Stimulated activated naive B cell treated with anti-CD40 and anti-IgM and Interleukin-4, amounts not matched to agents 10 μg/mL and 1 μg/mL and 100 μg/mL, for 72 hours (primary cell): ENCODE results near the gene CHD1L.
"Not testable (repeated sequence)": the region's sequence is repeated elsewhere in the genome, so short reads cannot be mapped to it uniquely, and the experiment has no call there.

ENCODE experiments used
- ATAC-seq, 2 donors: fragments of 150-1000 bp; cut with Tn5 transposase; replicated peaks; 2 replicates each; pipeline ENCODE4 v1.10.0; 2021; ENCODE audit warnings: moderate library complexity in 1 of 2
- DNase-seq: peaks from one replicate; pipeline ENCODE4 v3.0.0; 2021
- H3K27ac Mint-ChIP-seq: one replicate; pipeline ENCODE4 v1.8.0; 2022; ENCODE audit warnings: mild to moderate bottlenecking, mixed read lengths
- H3K27me3 Mint-ChIP-seq, 2 donors: one replicate each; pipeline ENCODE4 v1.8.0; 2022; ENCODE audit warnings: mixed read lengths in 2 of 2
- H3K36me3 Mint-ChIP-seq, 2 donors: one replicate each; pipeline ENCODE4 v1.8.0; 2022; ENCODE audit warnings: mixed read lengths in 2 of 2, mild to moderate bottlenecking in 1 of 2
- H3K4me1 Mint-ChIP-seq, 2 donors: one replicate each; pipeline ENCODE4 v1.8.0; 2022; ENCODE audit warnings: mixed read lengths in 2 of 2, mild to moderate bottlenecking in 1 of 2
- H3K4me3 Mint-ChIP-seq, 2 donors: one replicate each; pipeline ENCODE4 v1.8.0; 2022; ENCODE audit warnings: mild to moderate bottlenecking in 2 of 2, mixed read lengths in 2 of 2, moderate library complexity in 1 of 2
- H3K9me3 Mint-ChIP-seq, 2 donors: one replicate each; pipeline ENCODE4 v1.8.0; 2022; ENCODE audit warnings: mixed read lengths in 2 of 2, mild to moderate bottlenecking in 1 of 2

The CHD1L gene

GRCh38 chr1:147326933-147327687 lies 84.6 kb downstream of the CHD1L start:
- not testable (repeated sequence) for ATAC-seq, H3K27ac Mint-ChIP-seq, H3K9me3 Mint-ChIP-seq, DNase-seq, H3K4me1 Mint-ChIP-seq, H3K4me3 Mint-ChIP-seq, H3K36me3 Mint-ChIP-seq
- peaks cover 32 to 35% of the 10 kb centered on the region in 2 donors for H3K27me3 Mint-ChIP-seq

DNA sequence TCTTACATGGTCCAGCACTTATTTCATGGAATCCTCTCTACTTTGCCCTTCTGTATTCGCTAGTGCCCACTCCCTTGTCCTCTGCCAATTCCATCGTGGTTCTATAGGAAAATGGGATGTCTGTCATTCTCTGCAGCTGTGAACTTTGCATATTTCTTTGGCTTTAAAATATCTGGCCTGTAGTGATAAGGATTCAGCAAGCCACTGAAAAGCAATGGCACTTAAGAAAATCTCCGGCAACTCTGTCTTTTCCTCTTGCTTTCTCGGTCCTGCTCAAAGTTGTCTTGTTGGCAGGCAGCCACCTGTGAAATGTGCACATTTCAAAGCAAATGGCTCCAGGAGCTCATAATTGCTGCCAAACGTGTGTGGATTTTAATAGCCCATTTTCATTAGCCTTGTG lies 91.8 kb downstream of the CHD1L start:
- Mint-ChIP-seq H3K9me3 (no peaks in the 10 kb centered on the region), H3K36me3 (no peaks in the 10 kb centered on the region), H3K27me3 (peaks cover 27 to 31% of the 10 kb centered on the region in 2 donors), H3K4me1 (no peaks in the 10 kb centered on the region), H3K27ac (no peak overlapping the region), H3K4me3 (no peak overlapping the region)
- no peak for DNase-seq
- ATAC-seq: no peak

GRCh38 chr1:147336291-147336690 lies 93.8 kb downstream of the CHD1L start:
- no peak overlapping the region for H3K4me3 Mint-ChIP-seq

GRCh38 chr1:147337040-147337630 lies 94.7 kb downstream of the CHD1L start:
- Mint-ChIP-seq H3K4me3 (no peak overlapping the region), H3K36me3 (no peaks in the 10 kb centered on the region), H3K27me3 (peaks cover 29 to 31% of the 10 kb centered on the region in 2 donors), H3K9me3 (no peaks in the 10 kb centered on the region), H3K27ac (no peak overlapping the region), H3K4me1 (no peaks in the 10 kb centered on the region)
- DNase-seq (no peak), ATAC-seq (no peak)

More at GRCh38 chr1:147336291-147336690, 93.8 kb downstream of the CHD1L start:
- ATAC-seq (no peak), DNase-seq (no peak)
- no peaks in the 10 kb centered on the region for H3K36me3 Mint-ChIP-seq
- H3K27me3 Mint-ChIP-seq: peaks cover 23 to 25% of the 10 kb centered on the region in 2 donors
- H3K9me3 Mint-ChIP-seq: no peaks in the 10 kb centered on the region
- no peaks in the 10 kb centered on the region for H3K4me1 Mint-ChIP-seq
- H3K27ac Mint-ChIP-seq: no peak overlapping the region

GRCh38 chr1:147338571-147338970 lies 96.1 kb downstream of the CHD1L start:
- Mint-ChIP-seq H3K4me3 (no peak overlapping the region), H3K27me3 (peaks cover 30 to 31% of the 10 kb centered on the region in 2 donors), H3K36me3 (no peaks in the 10 kb centered on the region), H3K9me3 (no peaks in the 10 kb centered on the region), H3K27ac (no peak overlapping the region), H3K4me1 (no peaks in the 10 kb centered on the region)
- ATAC-seq: no peak
- no peak for DNase-seq

DNA sequence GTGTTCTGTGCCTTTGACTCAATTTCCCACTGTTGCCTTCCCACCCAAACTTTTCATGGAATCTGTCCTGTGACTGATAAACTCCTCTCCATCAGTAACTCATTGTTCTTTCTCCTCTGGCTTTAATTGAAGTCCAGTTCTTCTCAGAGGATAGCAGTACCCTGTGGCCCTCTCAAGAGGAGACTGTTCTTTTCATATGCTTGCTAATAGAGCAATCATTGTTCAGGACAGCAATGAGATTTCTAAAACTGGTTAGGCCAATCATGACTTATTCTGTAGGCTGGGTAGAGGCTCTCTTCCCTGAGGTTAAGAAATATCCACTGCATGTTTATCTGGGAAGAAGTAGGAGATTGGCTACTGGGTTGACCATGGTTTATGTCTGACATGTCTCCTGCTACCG lies 98.8 kb downstream of the CHD1L start:
- no peak overlapping the region for H3K4me3 Mint-ChIP-seq
- no peak for ATAC-seq
- no peak overlapping the region for H3K27ac Mint-ChIP-seq

More for the DNA sequence above, 98.8 kb downstream of the CHD1L start:
- H3K36me3 Mint-ChIP-seq: no peaks in the 10 kb centered on the region
- H3K27me3 Mint-ChIP-seq: peaks cover 48 to 54% of the 10 kb centered on the region in 2 donors
- peaks cover 0 to 5% of the 10 kb centered on the region in 2 donors for H3K9me3 Mint-ChIP-seq
- DNase-seq: no peak
- H3K4me1 Mint-ChIP-seq: no peaks in the 10 kb centered on the region
